Mesendoderm (in vitro differentiated cells): ENCODE measurements around the gene PARD6B.
A peak's percentile ranks its signal among the peaks of the same experiment; 100 is the strongest.

ENCODE experiments used
- DNase-seq: peaks from one replicate; pipeline ENCODE4 v3.0.0; 2013
- H2AK5ac ChIP-seq: 2 replicates; pipeline ENCODE4 v1.6.1; 2013; ENCODE audit warnings: low read length, inconsistent platforms
- H2BK120ac ChIP-seq: 2 replicates; pipeline ENCODE4 v1.6.1; 2013; ENCODE audit warnings: low read depth, mild to moderate bottlenecking, low read length, moderate library complexity, mixed read lengths
- H2BK15ac ChIP-seq: replicated peaks from 2 replicates; pipeline ENCODE4 v1.6.1; 2013; ENCODE audit warnings: low read depth, mild to moderate bottlenecking, moderate library complexity
- H2BK5ac ChIP-seq: 2 replicates; pipeline ENCODE4 v1.6.1; 2013; ENCODE audit warnings: low read length, inconsistent platforms
- H3K18ac ChIP-seq: 2 replicates; pipeline ENCODE4 v1.6.1; 2013; ENCODE audit warnings: mild to moderate bottlenecking, low read length, mixed read lengths
- H3K23ac ChIP-seq: one replicate; pipeline ENCODE4 v1.6.1; 2013; ENCODE audit warnings: low read length
- H3K27ac ChIP-seq: 2 replicates; pipeline ENCODE4 v1.5.1; 2013; ENCODE audit warnings: low read depth, mild to moderate bottlenecking, inconsistent platforms, low read length, moderate library complexity
- H3K27me3 ChIP-seq: 2 replicates; pipeline ENCODE4 v1.6.1; 2013; ENCODE audit warnings: low read length, control low read depth, mild to moderate bottlenecking, inconsistent platforms; ENCODE audit not compliant: insufficient read depth, poor library complexity
- H3K36me3 ChIP-seq: 2 replicates; pipeline ENCODE4 v1.6.1; 2013; ENCODE audit warnings: low read length, inconsistent platforms; ENCODE audit not compliant: control insufficient read depth, insufficient read depth
- H3K4ac ChIP-seq: one replicate; pipeline ENCODE4 v1.6.1; 2013; ENCODE audit warnings: low read depth, mild to moderate bottlenecking, low read length, moderate library complexity
- H3K4me1 ChIP-seq: 2 replicates; pipeline ENCODE4 v1.6.1; 2013; ENCODE audit warnings: low read depth, low read length, inconsistent platforms; ENCODE audit not compliant: control insufficient read depth
- H3K4me2 ChIP-seq: 2 replicates; pipeline ENCODE4 v1.6.1; 2013; ENCODE audit warnings: low read length
- H3K4me3 ChIP-seq: 2 replicates; pipeline ENCODE4 v1.5.1; 2013; ENCODE audit warnings: mild to moderate bottlenecking, low read length
- H3K56ac ChIP-seq: one replicate; pipeline ENCODE4 v1.6.1; 2013; ENCODE audit warnings: low read length
- H3K79me1 ChIP-seq: 2 replicates; pipeline ENCODE4 v1.6.1; 2013; ENCODE audit warnings: low read length, inconsistent platforms
- H3K79me2 ChIP-seq: 2 replicates; pipeline ENCODE4 v1.6.1; 2013; ENCODE audit warnings: mild to moderate bottlenecking, low read length; ENCODE audit not compliant: control insufficient read depth, insufficient read depth
- H3K9ac ChIP-seq: 2 replicates; pipeline ENCODE4 v1.6.1; 2013; ENCODE audit warnings: low read length, inconsistent platforms
- H4K5ac ChIP-seq: one replicate; pipeline ENCODE4 v1.6.1; 2013; ENCODE audit warnings: low read length
- H4K8ac ChIP-seq: one replicate; pipeline ENCODE4 v1.6.1; 2013; ENCODE audit warnings: low read depth, mild to moderate bottlenecking, control low read depth, low read length, moderate library complexity
- WGBS: extraction: QIAGEN DNeasy Blood & Tissue Kit; methylation state at CpG from one replicate; pipeline ENCODE4 v1.1.7; 2013; ENCODE audit warnings: low lambda C conversion rate, missing lambda C conversion rate; ENCODE audit not compliant: insufficient coverage; ENCODE audit errors: extremely low coverage; 5-methylcytosine and 5-hydroxymethylcytosine counted together

The PARD6B gene

DNA sequence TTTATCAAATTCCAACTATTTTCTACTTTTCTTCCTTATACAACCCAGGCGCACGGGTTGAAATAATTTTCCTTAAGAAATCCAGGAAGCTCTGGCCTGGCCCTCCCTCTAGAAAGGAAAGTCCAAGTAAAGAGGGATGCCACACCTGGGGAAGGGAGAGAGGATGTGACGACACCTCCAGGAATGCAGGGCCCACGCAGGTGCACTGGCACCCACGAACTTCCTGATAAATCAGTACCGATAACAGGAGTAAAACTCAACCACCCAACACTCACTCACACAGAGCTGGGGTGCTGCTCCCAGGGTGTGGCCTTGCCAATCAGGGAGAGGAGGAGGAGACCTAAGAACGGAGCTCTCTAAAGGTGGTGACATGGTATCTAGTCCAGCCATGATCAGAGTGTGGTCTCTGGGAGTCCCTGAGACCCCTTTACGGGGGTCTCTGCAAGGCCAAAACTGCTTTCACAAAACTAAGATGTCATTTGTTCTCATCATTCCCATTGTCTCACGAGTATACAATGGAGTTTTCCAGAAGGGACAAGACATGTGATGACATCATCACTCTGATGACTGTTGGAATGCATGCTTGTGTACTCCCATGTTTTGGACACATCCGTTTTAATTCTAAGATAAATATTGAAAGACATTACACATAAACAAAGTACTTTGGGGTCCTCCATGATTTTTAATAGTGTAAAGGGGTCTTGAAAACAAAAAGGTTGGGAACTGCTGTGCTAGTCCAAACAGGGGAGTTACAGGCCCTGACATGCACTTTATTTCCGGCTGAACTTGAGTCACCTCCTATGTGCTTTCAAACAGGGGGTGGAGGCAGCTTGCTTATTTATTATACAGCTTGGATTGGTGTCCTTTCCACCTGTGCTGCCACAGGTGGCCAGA is 2.2 kb upstream of the PARD6B start:
- H3K36me3 ChIP-seq, result no peaks in the 10 kb centered on the region
- H4K8ac ChIP-seq, result no peak overlapping the region
- no peak overlapping the region for H4K5ac ChIP-seq
- 100% methylated on average over 2 of the region's 11 CpGs for WGBS
- H3K27me3 ChIP-seq, result no peaks in the 10 kb centered on the region
- no peak for DNase-seq
- H3K27ac ChIP-seq, result no peak overlapping the region
- H2BK5ac ChIP-seq, result no peak overlapping the region
- H3K9ac ChIP-seq, result no peak overlapping the region
- no peaks in the 10 kb centered on the region for H3K79me1 ChIP-seq
- peak overlapping the region; percentile 59 for H3K4ac ChIP-seq
- H2BK120ac ChIP-seq, result no peak overlapping the region
- no peak overlapping the region for H3K4me3 ChIP-seq
- no peak overlapping the region for H3K4me2 ChIP-seq
- peaks cover 12% of the 10 kb centered on the region for H3K4me1 ChIP-seq
- peaks cover 18% of the 10 kb centered on the region for H3K79me2 ChIP-seq
- no peak overlapping the region for H2BK15ac ChIP-seq
- no peak overlapping the region for H3K18ac ChIP-seq
- no peak overlapping the region for H3K23ac ChIP-seq
- H3K56ac ChIP-seq, result no peak overlapping the region
- no peak overlapping the region for H2AK5ac ChIP-seq

DNA sequence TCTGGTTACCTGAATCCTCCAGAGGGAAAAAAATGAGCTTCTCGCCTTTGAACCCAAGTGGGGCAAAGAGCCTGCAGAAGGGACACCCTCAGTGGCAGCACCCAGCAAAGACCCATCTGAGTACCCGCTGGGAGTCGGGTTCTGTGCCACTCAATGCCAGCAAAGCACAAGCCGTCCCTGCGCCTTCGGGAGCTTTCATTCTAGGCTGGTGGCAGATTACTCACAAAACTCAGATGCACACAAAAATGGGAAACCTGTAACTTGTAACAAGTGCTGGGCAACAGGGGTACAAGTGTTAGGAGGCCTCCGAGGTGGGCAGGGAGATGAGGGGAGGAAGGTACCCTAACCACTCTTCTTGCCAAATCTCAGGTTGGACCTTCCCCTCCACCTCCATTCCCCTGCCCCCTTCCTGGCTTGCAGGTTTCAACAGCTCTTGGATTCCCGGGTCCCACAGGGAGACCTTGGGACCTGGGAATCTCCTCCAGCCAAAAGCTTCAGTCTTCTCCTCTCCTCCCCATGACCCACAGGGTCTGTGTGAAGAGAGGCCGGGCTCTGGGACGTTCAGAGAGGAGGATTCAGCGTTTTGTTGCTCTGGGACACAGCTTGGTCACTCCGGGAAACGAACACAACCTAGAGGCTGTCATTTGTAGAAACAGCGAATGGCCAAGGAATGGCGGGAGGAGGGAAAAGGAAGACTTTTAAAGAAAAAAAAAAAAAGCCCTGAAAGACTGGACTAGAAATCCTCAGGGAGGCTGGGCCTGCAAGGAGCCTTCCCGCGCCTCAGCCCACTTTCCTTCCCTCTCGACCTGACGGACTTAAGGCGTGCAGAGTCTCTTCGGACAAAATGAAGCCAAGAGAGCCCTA is 1.2 kb upstream of the PARD6B start:
- H2BK5ac ChIP-seq, result peak overlapping the region; percentile 17
- peak overlapping the region; percentile 86 for H3K9ac ChIP-seq
- peaks cover 23% of the 10 kb centered on the region for H3K79me2 ChIP-seq
- H3K56ac ChIP-seq, result peak overlapping the region; percentile 96
- H3K18ac ChIP-seq, result peak overlapping the region; percentile 78
- peak overlapping the region; percentile 77 for H3K27ac ChIP-seq
- no peaks in the 10 kb centered on the region for H3K27me3 ChIP-seq
- H3K4me3 ChIP-seq, result peak overlapping the region; percentile 77
- H3K4ac ChIP-seq, result peak overlapping the region; percentile 63
- H3K4me1 ChIP-seq, result peaks cover 7% of the 10 kb centered on the region
- H4K5ac ChIP-seq, result no peak overlapping the region
- H3K36me3 ChIP-seq, result no peaks in the 10 kb centered on the region
- peak overlapping the region; percentile 79 for H3K4me2 ChIP-seq
- no peak overlapping the region for H4K8ac ChIP-seq
- H2AK5ac ChIP-seq, result no peak overlapping the region
- H2BK15ac ChIP-seq, result no peak overlapping the region
- H2BK120ac ChIP-seq, result no peak overlapping the region
- H3K79me1 ChIP-seq, result peaks cover 2% of the 10 kb centered on the region
- WGBS, result no CpG with 5 or more reads among the region's 21 CpGs
- DNase-seq, result peak; percentile 80
- H3K23ac ChIP-seq, result peak overlapping the region; percentile 95

DNA sequence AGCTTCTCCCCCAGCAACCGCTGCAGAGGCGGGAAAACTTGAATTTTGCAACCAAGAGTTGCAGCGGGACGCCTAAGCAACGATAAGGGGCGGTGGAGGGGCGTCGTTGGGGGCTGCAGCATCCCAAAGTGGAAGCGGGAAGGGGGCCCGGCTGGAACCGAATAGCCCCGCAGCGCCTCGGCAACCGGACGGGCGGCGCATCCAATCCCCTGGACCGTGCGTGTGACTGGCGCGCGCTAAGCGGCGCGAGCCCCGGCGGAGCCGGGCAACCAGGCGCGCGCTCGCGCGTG is 670 bp upstream of the PARD6B start:
- peak overlapping the region; percentile 17 for H2BK5ac ChIP-seq
- no peaks in the 10 kb centered on the region for H3K36me3 ChIP-seq
- no peaks in the 10 kb centered on the region for H3K27me3 ChIP-seq
- peak overlapping the region; percentile 79 for H3K4me2 ChIP-seq
- H4K8ac ChIP-seq, result peak overlapping the region; percentile 67
- peaks cover 2% of the 10 kb centered on the region for H3K79me1 ChIP-seq
- no peak overlapping the region for H2AK5ac ChIP-seq
- H3K4me1 ChIP-seq, result peaks cover 6% of the 10 kb centered on the region
- H3K4ac ChIP-seq, result peak overlapping the region; percentile 63
- WGBS, result no CpG with 5 or more reads among the region's 35 CpGs
- peak overlapping the region; percentile 86 for H3K9ac ChIP-seq
- H2BK120ac ChIP-seq, result no peak overlapping the region
- H3K79me2 ChIP-seq, result peaks cover 23% of the 10 kb centered on the region
- H3K27ac ChIP-seq, result peak overlapping the region; percentile 77
- peak overlapping the region; percentile 95 for H3K23ac ChIP-seq
- no peak overlapping the region for H2BK15ac ChIP-seq
- peak overlapping the region; percentile 77 for H3K4me3 ChIP-seq
- peak overlapping the region; percentile 78 for H3K18ac ChIP-seq
- H4K5ac ChIP-seq, result no peak overlapping the region
- no peak for DNase-seq
- peak overlapping the region; percentile 96 for H3K56ac ChIP-seq

DNA sequence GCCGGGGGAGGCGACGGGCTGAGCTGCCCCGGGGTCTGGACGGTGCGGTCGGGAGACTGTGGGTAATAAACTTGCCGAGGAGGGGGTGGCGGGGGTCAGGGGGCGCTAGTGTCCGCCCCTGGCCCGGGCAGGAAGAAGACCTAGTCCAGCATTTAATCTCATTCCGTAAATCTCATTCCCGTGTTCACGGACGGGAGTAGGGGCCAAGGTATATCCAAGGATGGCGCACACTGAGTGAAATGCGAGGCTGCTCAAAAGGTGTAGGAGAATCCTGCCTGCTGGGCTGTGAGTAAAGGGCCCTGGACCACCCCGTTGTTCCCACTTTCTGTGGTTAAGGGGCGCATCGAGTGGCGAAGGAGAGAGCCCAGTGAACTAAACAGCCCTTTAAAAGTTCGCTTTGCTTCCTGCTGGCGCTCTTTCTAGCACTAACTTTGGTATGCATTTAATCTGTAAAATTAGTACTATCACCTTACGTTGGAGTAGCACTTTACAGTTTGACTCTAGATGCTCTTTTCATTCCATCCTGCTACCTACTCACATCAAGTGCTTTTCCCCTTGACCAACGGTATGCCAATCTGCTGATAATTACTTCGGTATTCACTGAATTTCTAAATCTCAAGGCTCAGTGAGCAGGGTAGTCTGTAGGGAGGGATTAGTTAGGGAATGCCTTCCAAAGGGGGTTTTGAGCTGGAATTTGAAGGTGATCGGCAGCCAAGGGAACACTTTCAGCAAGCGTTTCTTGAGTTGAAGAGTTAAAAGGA is 730 bp downstream of the PARD6B start:
- H3K4me1 ChIP-seq, result peaks cover 6% of the 10 kb centered on the region
- no peak overlapping the region for H2BK15ac ChIP-seq
- no peak overlapping the region for H2BK5ac ChIP-seq
- peaks cover 2% of the 10 kb centered on the region for H3K79me1 ChIP-seq
- peak overlapping the region; percentile 84 for H3K4me3 ChIP-seq
- H3K4me2 ChIP-seq, result peak overlapping the region; percentile 64
- H3K27me3 ChIP-seq, result no peaks in the 10 kb centered on the region
- no peaks in the 10 kb centered on the region for H3K36me3 ChIP-seq
- peak overlapping the region; percentile 95 for H3K18ac ChIP-seq
- H4K5ac ChIP-seq, result no peak overlapping the region
- peaks cover 28% of the 10 kb centered on the region for H3K79me2 ChIP-seq
- peak overlapping the region; percentile 96 for H3K56ac ChIP-seq
- no peak overlapping the region for H2BK120ac ChIP-seq
- no peak overlapping the region for H2AK5ac ChIP-seq
- peak overlapping the region; percentile 90 for H3K9ac ChIP-seq
- DNase-seq, result peak; percentile 82
- no peak overlapping the region for H4K8ac ChIP-seq
- WGBS, result no CpG with 5 or more reads among the region's 29 CpGs
- H3K27ac ChIP-seq, result peak overlapping the region; percentile 95
- H3K4ac ChIP-seq, result peak overlapping the region; percentile 82
- no peak overlapping the region for H3K23ac ChIP-seq

DNA sequence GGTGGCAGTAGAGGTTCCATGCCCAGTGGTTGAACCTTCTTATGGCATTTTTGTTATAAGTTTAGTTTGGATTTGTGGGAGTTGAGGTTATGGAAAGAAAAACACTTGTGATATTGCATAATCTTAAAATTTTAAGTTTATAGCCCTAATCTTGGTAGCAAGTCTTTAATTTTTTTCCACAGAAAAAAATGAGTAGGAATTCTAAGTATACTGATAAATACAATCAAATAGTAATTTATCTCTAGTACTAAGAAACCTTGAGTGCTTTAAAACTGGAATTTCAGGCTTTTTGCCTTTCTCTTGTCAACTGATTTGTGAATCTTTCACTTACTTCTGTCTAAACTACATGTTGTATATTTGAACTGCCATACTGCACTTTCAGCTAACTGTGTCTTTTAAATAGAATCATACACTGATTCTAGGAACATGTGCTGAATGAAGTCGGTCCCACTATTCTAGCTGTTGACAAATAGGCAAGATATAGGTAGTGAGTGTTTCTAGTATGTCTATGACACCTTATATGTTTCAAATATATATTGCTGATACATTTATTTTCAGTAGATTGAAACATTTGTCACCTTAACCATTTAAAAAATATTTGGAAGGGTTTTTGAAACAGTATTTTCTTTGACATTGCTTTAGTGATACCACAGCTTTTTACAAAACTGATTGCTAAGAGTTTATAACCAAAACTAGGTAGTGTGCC is 2.4 kb downstream of the PARD6B start:
- Histone ChIP-seq H4K5ac (no peak overlapping the region), H3K27ac (no peak overlapping the region), H3K4me2 (no peak overlapping the region), H2BK15ac (no peak overlapping the region), H2BK5ac (no peak overlapping the region), H3K4me1 (peaks cover 7% of the 10 kb centered on the region), H3K79me2 (peaks cover 29% of the 10 kb centered on the region), H2BK120ac (no peak overlapping the region), H2AK5ac (no peak overlapping the region), H3K4ac (no peak overlapping the region), H3K9ac (peak overlapping the region; percentile 26), H3K4me3 (no peak overlapping the region), H3K79me1 (peaks cover 2% of the 10 kb centered on the region), H3K23ac (no peak overlapping the region), H3K56ac (no peak overlapping the region), H3K27me3 (no peaks in the 10 kb centered on the region), H3K36me3 (no peaks in the 10 kb centered on the region), H4K8ac (no peak overlapping the region), H3K18ac (no peak overlapping the region)
- WGBS, result no CpG with 5 or more reads among the region's 1 CpG
- DNase-seq, result no peak
